ENCODE measurements around the gene MBTPS1.

- TF ChIP-seq CTCF (IDR thresholded peaks at IDR 0.05; ENCODE audit: insufficient read depth, low read depth, low read length) (no peak), EZH2 (IDR thresholded peaks at IDR 0.05; ENCODE audit: insufficient read depth, low read length) (no peak)
These were observed 55.4 kb downstream of the MBTPS1 start for GRCh38 chr16:84061236-84061819.
